Skeletal muscle cell (primary cell): ENCODE measurements around the gene ZMAT5.

Experiments used
- DNase-seq: peaks from one replicate; pipeline ENCODE4 v3.0.0-alpha.2; 2010; ENCODE audit warnings: low read depth
- H3K4me3 ChIP-seq: 2 replicates; pipeline ENCODE4 v1.5.1; 2011; ENCODE audit warnings: low read depth, mild to moderate bottlenecking, control low read depth, low read length, moderate library complexity

The ZMAT5 gene

GRCh38 chr22:29718949-29719898 is 47.6 kb downstream of the ZMAT5 start:
- DNase-seq = no peak
- H3K4me3 ChIP-seq = no peak overlapping the region

DNA sequence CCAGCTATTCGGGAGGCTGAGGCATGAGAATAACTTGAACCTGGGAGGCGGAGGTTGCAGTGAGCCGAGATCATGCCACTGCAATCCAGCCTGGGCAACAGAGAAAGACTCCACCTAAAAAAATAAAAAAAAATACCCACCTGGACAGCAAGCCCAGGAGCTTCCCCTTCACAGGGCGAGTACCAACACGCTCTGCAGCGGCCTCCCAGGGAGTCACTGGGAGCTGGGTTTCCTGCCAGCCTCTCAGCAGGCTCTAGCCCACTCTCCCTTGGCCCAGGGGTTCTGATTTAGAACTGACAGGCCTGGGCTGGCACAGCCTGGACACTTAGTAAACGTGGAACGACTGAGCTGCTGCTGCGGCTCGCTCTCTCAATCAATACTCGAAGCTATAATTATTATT is 49.0 kb downstream of the ZMAT5 start:
- no peak for DNase-seq
- H3K4me3 ChIP-seq = no peak overlapping the region

DNA sequence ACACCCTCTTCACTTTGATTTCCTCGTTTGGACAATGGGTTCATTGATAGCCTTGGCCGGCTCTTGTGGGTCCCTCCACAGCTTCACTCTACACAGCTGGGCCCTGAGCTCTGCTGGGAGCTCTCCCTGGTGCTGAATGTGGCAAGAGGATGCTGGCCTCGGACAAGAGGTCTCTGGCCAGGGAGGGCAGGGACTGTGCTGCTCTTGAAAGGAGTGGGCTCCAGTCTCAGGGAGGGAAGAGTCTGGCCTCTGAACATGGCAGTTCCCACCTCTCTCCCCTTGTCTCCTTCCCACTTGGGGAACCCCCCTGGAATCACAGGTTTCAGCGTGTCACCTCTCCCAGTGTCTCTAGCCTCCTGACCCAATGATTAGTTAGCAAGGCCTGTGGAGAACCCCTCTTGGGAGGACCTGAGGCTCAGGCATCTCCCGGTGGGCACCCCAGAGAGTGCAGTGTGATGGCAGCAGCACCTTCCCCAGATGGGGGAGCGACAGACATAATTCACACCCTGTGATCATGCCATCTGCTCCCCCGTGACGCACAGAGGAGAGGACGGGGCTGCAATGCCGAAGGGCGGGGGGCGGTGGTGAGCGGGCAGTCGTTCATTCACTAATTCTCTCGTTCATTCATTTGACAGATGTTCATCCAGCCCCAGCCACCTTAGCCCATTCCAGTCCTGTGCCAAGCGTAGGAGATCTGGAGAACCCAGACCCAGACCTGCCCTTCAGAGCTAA is 49.8 kb downstream of the ZMAT5 start:
- no peak overlapping the region for H3K4me3 ChIP-seq
- peak; percentile 33 for DNase-seq

- no peak for DNase-seq
- no peak overlapping the region for H3K4me3 ChIP-seq
Measured at GRCh38 chr22:29715705-29716104, 51.1 kb downstream of the ZMAT5 start.

- H3K4me3 ChIP-seq = no peak overlapping the region
Measured at GRCh38 chr22:29715240-29715639, 51.6 kb downstream of the ZMAT5 start.

DNA sequence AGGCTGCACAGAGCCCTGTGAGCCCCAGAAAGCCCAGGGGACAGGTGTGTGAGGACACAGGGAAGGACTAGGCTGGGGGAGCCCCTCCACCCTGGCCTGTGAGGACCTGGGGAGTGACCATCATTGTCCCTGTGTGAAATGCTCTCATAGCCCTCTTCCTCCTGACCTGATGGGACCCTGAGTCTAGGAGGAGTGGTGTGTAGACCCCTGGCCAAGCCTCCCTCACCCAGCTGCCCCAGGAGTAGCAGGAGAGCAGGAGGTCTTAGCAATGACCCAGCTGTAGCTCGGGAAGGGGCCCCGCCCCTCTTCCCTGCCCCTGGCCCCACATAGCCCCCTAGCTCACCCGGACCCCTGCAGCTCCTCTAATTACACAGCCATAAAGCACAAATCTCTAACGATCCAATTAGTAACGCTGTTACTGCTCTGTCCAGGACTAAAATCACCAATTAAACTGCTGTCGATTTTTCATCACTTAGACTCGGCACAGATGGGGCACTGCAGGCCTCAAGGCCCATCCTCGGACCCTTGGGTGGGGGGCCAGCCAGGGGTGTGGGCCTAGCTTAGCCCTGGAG is 53.6 kb downstream of the ZMAT5 start:
- no peak for DNase-seq
- no peak overlapping the region for H3K4me3 ChIP-seq

More at GRCh38 chr22:29715240-29715639, 51.6 kb downstream of the ZMAT5 start:
- no peak for DNase-seq

DNA sequence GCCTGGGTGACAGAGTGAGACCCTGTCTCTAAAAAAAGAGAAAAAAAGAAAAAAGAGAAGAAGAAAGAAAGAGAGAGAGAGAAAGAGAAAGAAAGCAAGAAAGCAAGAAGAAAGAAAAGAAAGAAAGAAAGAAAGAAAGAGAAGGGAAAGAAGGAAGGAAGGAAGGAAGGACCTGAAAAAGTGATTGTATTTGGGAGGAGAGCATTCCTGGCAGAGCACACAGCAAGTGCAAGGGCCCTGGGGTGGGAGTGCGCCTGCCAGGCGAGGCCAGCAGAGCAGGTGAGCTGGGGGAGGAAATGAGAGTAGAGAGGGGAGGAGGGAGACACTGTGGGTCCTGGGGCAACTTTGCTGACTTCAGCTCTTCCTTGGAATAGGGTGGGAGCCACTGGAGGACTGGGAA is 54.7 kb downstream of the ZMAT5 start:
- H3K4me3 ChIP-seq = no peak overlapping the region
- no peak for DNase-seq

DNA sequence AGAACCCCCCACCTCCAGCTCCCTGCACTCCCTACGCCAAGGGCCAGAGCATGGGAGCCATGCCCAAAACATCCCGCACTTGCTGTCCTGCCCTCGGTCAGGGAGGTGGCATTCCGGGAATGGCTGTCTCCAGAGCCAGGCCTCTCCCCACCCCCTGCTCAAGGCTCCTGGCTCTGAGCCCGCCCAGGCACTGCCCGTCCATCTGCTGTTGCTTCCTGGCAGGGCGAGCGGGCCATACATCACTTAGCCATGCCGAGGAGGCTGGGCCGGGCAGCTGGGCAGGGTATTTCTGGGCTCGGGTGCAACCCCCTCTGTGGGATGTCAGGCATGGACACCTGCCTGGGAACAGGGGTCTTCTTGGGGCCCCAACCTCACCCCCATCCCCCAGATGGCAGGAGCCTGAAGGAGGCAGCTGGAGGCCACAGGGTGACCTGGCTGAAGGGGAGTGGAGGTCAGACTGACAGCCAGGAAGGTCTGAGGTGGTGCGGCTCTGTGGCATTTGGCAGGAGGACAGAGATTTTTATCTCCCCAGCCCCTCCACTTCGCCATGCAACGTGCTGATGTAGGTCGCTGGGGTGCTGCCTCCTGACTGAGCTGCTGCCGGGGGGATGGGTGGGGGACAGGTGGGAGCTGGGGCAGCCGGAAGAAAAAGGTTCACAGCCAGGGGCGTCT is 55.7 kb downstream of the ZMAT5 start:
- no peak for DNase-seq

DNA sequence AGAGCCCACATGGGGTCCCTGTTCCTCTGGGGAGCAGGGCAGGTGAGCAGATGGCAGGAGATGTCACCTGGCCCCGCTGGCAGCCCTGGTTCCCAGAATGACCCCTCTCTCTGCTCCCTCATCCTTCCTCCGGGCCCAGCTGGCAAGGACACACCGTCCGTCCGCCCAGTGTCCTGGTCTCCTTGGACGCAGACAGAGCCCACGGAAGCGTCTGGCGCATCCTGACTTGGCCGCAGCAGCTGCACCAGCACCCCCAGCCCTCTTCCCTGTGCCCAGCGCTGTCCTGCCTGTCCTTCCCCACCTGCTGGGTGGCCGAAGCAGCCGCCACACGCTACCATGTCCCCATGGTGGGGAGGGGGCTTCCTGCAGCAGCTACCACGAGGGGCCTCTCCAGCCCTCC is 56.6 kb downstream of the ZMAT5 start:
- H3K4me3 ChIP-seq = no peak overlapping the region
- no peak for DNase-seq

More for the DNA sequence above, 55.7 kb downstream of the ZMAT5 start:
- no peak overlapping the region for H3K4me3 ChIP-seq

DNA sequence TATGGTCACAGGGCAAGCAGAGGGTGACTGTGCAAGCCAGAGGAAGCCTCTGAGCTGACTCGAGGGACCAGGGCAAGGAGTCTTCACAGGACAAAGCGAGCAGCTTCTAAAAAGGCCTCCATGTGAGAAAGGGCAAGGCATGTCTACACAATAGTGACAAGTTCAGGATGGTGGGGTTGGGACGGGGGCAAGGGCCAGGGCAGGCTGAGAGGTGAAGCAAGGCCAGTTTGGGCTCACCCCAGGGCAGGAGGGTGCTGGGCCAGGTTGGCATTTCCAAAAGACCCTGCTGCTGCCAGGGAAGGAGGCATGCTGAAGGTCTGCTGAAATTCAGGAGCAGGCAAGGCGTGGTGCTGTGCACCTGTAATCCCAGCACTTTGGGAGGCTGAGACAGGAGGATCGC is 59.3 kb downstream of the ZMAT5 start:
- no peak for DNase-seq
- no peak overlapping the region for H3K4me3 ChIP-seq

DNA sequence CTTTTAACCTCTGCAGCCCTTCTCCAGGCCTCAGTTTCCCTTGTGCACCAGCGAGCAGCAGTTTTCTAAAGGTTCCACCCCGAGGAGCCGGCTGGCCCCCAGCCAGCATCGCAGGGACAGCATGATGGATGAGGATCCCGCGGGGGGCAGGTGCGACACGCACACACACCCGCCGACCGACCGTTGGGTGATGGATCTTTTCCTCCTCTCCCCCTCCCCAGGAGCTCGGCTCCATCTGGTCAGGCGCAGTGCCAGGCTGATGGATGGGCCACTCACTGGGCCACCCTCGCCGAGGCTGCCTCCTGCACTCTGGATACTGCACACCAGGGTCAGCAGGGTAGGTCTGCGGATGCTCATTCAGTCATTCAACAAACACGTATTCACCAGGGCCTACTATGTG is 59.8 kb downstream of the ZMAT5 start:
- H3K4me3 ChIP-seq = no peak overlapping the region
- DNase-seq = no peak

DNA sequence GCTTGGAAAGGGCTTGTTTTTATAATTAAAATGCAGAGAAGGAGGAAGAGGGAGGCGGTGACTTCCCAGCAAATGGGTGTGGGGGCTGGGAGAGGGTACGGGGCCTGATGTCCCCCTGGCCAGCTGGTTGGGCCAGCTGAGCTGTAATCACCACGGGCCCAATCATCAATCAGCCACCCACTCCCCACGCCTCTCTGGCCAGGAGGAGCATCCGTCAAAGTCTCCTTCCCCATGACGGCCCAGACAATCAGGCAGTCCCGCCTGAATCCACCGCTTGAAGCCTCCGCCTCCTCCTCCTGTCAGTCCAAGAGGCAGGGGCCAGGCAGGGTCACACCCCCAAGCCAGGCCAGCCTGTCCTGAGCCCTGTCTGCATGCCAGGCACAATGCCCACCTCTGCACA is 60.3 kb downstream of the ZMAT5 start:
- no peak for DNase-seq
- H3K4me3 ChIP-seq = no peak overlapping the region

DNA sequence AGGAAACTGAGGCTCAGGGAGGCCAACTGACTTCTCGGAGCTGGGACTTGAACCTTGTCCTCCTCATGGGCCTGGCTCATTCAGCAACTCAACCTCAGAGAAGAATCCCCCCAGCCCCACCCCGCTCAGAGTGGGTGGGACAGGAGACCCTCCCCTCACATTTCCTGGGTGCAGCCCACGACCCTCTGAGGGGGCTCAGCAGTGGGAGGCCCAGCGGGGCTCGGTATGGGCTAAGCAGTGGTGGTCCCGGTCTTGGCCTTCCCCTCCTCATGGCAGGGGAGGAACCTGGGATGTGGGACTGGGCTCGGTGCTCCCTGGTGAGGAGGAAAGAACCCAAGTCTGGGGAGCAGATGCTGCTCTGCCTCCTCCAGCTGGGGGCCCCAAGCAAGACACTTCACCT is 61.2 kb downstream of the ZMAT5 start:
- DNase-seq = no peak
- no peak overlapping the region for H3K4me3 ChIP-seq

DNA sequence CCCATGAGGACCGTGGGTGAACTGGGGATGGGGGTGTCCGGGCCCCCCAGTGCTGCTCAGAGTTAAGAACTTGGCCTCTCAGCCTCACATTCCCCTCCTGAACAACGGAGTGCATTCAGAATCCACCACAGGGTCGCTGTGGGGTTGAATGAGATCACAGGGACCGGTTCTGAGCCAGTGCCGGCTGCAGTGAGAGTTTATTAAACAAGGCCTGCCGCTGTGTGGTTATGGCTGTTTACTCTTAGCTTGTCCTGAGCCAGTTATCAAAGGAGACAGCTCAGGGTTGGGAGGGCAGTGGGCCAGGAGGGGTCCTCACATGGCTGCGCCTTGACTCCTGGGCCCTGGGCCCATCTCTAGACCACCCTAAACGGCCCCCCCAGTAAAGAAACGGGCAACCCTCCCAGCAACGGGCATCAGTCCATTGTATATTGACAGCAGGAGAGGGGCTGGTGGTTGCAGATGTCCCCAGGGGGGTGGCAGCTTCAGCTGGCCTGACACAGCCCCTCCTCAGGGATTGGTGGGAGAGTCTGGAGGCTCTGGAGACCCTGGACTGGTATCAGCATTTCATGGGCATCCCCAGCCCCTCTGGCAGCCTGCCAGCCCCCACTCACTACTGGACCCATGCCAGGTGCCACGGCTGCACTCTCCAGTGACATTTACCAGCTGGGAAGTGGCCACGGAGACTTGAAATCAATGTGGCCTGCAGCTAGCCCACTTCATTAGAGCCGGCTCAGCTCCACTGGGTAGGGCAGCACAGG is 62.1 kb downstream of the ZMAT5 start:
- DNase-seq = no peak

GRCh38 chr22:29703569-29704195 is 63.1 kb downstream of the ZMAT5 start:
- no peak for DNase-seq
- H3K4me3 ChIP-seq = no peak overlapping the region

More for the DNA sequence above, 62.1 kb downstream of the ZMAT5 start:
- no peak overlapping the region for H3K4me3 ChIP-seq

GRCh38 chr22:29702931-29703501 is 63.8 kb downstream of the ZMAT5 start:
- no peak overlapping the region for H3K4me3 ChIP-seq
- DNase-seq = no peak

GRCh38 chr22:29702000-29702930 is 64.5 kb downstream of the ZMAT5 start:
- H3K4me3 ChIP-seq = no peak overlapping the region
- DNase-seq = no peak
